Neutrophil (primary cell): Measurements from ENCODE around the gene ACTR5.

Experiments
- H3K27ac ChIP-seq: fragments of 200-600 bp; sonication (generic); 2 replicates; pipeline ENCODE4 v1.5.1; 2016; ENCODE audit warnings: mild to moderate bottlenecking, moderate library complexity
- H3K27me3 ChIP-seq: fragments of 200-600 bp; sonication (generic); 2 replicates; pipeline ENCODE4 v1.6.0; 2016; ENCODE audit warnings: mild to moderate bottlenecking
- H3K36me3 ChIP-seq: fragments of 200-600 bp; sonication (generic); 2 replicates; pipeline ENCODE4 v1.5.1; 2017
- H3K4me1 ChIP-seq, 2 experiments: fragments of 200-600 bp in 1 of 2; sonication (generic) in 1 of 2; 1 replicate in 1 of 2; 2 replicates in 1 of 2; pipeline versions ENCODE4 v1.5.1 to v1.6.1; 2013 to 2016; ENCODE audit warnings: low read depth in 1 of 2, low read length in 1 of 2, mild to moderate bottlenecking in 1 of 2, moderate library complexity in 1 of 2; ENCODE audit not compliant: control insufficient read depth in 1 of 2, insufficient read depth in 1 of 2
- H3K4me3 ChIP-seq, 2 experiments: fragments of 200-600 bp in 1 of 2; sonication (generic) in 1 of 2; 1 replicate in 1 of 2; 2 replicates in 1 of 2; pipeline ENCODE4 v1.5.1; 2013 to 2016; ENCODE audit warnings: low read depth in 1 of 2, low read length in 1 of 2, mild to moderate bottlenecking in 1 of 2, moderate library complexity in 1 of 2
- H3K9me3 ChIP-seq: fragments of 200-600 bp; sonication (generic); 2 replicates; pipeline ENCODE4 v1.5.1; 2016
- TF ChIP-seq, protein P1 (sequence below): fragments of 200-600 bp; sonication (generic); IDR thresholded peaks from 2 replicates; pipeline ENCODE4 v1.5.1; 2016; ENCODE audit warnings: antibody characterized with exemption

The ACTR5 gene

DNA sequence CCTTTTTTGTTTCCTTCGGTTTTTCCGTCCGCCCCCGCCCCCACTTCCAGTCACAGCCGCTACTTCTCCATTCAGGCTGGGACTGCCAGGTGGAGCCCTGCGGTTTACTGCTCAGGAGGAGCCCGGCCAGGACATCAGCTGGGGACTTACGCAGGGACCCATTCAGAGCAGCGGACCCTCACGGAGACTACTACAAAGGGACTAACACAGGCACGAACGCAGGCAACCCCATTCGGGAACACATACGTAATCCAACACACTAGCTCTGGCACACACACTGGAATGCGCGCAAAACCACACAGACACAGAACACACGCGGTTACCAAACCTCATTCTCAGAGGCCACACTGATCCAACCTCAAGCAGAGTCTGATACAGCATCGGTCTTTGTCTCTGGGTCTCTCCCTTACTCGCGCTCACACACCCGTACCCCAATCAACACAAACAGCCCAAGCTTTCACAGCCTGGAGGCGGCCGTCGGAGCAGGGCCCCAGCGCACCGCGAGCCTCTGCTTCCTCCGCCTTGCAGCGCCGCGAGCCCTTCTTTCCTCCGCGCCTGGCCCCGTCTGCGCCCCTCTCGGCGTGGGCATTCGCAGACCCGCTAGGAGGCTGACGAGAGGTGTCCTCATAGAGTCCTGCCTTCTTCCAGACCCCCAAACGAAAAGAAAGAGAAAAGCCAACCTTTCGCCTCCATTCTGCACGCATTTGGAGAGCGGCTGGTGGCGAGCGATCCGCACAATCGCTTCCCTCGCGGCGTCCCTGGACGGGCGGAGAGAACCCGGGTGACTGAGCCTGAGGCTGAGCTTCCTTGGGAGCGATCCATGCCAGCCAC is 25.0 kb upstream of the ACTR5 start:
- Histone ChIP-seq H3K27me3 (peaks cover 100% of the 10 kb centered on the region), H3K27ac (no peak overlapping the region), H3K4me1 (peaks cover 0 to 8% of the 10 kb centered on the region in 2 experiments), H3K36me3 (no peaks in the 10 kb centered on the region), H3K9me3 (no peaks in the 10 kb centered on the region), H3K4me3 (no peak overlapping the region)
- TF ChIP-seq, protein P1, sequence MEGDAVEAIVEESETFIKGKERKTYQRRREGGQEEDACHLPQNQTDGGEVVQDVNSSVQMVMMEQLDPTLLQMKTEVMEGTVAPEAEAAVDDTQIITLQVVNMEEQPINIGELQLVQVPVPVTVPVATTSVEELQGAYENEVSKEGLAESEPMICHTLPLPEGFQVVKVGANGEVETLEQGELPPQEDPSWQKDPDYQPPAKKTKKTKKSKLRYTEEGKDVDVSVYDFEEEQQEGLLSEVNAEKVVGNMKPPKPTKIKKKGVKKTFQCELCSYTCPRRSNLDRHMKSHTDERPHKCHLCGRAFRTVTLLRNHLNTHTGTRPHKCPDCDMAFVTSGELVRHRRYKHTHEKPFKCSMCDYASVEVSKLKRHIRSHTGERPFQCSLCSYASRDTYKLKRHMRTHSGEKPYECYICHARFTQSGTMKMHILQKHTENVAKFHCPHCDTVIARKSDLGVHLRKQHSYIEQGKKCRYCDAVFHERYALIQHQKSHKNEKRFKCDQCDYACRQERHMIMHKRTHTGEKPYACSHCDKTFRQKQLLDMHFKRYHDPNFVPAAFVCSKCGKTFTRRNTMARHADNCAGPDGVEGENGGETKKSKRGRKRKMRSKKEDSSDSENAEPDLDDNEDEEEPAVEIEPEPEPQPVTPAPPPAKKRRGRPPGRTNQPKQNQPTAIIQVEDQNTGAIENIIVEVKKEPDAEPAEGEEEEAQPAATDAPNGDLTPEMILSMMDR = no peak

DNA sequence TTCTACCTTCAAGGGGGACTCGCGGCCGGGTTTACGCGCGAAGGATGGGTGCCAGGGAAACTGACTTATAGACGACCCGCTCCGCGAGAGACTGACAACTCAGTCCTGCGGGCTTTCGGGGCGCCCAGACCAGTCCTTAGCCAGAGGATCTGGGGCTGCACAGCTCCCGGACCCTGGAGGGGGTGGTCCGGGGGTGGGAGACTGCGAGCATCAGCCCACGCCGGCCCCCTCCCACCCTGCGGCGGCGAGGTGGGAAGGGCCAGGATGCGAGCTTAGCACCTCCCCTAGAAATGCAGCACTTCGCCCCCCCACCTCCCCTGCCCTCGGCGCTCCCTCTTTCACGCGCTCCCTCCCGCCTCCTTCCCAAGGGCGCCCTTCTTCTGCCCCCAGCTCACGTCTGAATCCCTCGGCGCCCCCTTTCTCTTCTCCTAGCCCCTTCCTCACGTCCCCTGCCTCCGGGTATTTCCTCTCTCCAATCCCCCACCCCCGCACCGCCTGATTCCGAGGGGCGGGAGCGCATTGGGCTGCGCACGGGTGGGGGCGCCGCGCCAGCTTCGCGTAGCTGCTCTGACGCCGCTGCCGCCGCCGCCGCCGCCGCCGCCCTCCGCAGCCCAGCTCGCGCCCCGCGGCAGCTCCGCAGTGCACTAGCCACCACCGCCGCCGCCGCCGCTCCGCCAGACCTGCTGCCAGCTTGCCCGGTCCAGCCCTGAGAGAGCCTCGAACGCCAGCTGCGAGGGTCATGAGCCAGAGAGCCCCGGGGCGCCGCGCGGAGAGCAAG is 24.2 kb upstream of the ACTR5 start, which contains the start of gene SLC32A1:
TSS of gene SLC32A1 (plus strand) at position 639 of the 778 bp plus-strand sequence. CDS start 239 bp downstream, outside the sequence.
- peaks cover 100% of the 10 kb centered on the region for H3K27me3 ChIP-seq
- no peaks in the 10 kb centered on the region for H3K36me3 ChIP-seq
- TF ChIP-seq, protein P1 = no peak
- no peaks in the 10 kb centered on the region for H3K9me3 ChIP-seq
- no peak within 1 kb of the TSS for H3K4me3 ChIP-seq
- no peak within 1 kb of the TSS for H3K27ac ChIP-seq
- peaks cover 0 to 8% of the 10 kb centered on the region in 2 experiments for H3K4me1 ChIP-seq

DNA sequence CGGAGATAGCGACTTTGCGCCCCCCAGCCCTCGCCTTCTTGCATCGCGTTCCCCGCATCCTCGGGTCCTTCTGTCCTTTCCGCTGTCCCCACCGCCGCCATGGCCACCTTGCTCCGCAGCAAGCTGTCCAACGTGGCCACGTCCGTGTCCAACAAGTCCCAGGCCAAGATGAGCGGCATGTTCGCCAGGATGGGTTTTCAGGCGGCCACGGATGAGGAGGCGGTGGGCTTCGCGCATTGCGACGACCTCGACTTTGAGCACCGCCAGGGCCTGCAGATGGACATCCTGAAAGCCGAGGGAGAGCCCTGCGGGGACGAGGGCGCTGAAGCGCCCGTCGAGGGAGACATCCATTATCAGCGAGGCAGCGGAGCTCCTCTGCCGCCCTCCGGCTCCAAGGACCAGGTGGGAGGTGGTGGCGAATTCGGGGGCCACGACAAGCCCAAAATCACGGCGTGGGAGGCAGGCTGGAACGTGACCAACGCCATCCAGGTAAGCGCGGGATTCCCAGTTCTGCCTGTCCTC is 23.6 kb upstream of the ACTR5 start:
- TF ChIP-seq, protein P1 = no peak
- Histone ChIP-seq H3K27ac (no peak overlapping the region), H3K9me3 (no peaks in the 10 kb centered on the region), H3K36me3 (no peaks in the 10 kb centered on the region), H3K4me1 (peaks cover 0 to 8% of the 10 kb centered on the region in 2 experiments), H3K4me3 (no peak overlapping the region), H3K27me3 (peaks cover 100% of the 10 kb centered on the region)

DNA sequence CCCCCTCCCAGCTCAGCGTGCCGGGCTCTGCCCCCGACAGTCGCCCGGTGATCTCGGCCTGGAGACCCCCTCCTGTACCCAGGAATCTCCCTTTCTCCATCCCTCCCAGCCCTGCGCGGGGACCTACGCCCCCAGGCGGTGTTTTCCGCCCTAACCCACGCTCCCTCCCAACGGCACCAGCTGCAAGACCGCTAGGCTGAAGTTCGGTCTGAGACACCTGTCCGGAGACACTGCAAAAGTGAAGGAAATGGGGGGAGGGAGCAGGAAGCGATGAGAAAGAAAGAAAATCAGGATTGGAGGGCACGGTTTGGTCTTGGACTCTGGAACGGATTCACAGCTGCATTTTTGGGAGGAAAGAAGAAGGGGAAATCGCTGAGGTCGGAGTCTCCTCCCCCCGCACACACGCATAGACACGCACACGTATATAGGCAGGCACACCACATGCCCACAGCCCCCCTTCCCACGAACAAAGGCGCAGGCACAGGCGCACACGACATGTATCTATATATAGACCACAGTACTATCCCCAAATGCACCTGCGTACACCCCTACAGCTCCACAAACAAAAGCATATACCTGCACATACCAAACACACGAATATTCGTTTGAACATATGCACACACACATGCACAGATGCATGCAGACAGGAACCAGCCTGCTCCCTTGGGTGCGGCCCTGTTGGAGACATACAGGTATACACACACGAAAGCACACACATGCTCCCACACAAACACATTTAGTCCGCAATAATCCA is 22.9 kb upstream of the ACTR5 start:
- TF ChIP-seq, protein P1 = no peak
- Histone ChIP-seq H3K27ac (no peak overlapping the region), H3K4me1 (peaks cover 0 to 8% of the 10 kb centered on the region in 2 experiments)

More for the DNA sequence above, 22.9 kb upstream of the ACTR5 start:
- Histone ChIP-seq H3K9me3 (no peaks in the 10 kb centered on the region), H3K27me3 (peaks cover 100% of the 10 kb centered on the region), H3K4me3 (no peak overlapping the region), H3K36me3 (no peaks in the 10 kb centered on the region)
